ENCODE results near the gene ZNF526.
A peak's percentile ranks its signal among the peaks of the same experiment; 100 is the strongest.

Gene ZNF526

GRCh38 chr19:42176990-42177685, 43.0 kb upstream of the ZNF526 start (continued):
- TF ChIP-seq ZBTB10 (tag by site-specific recombination; IDR thresholded peaks at IDR 0.05), result 0 out of 2 replicates have a peak, but pooled peaks have one; percentile 33
- TF ChIP-seq SP7 (tag by site-specific recombination; IDR thresholded peaks at IDR 0.05), result no peak
- peak; percentile 35; the same call in 1 of the 2 replicates for TF ChIP-seq ZEB2 (tag by site-specific recombination; IDR thresholded peaks at IDR 0.05)
- TF ChIP-seq ZNF544 (tag by site-specific recombination; IDR thresholded peaks at IDR 0.05), result no peak
- no peak for TF ChIP-seq ZNF354C (tag by site-specific recombination; IDR thresholded peaks at IDR 0.05; ENCODE audit: borderline replicate concordance, low read depth)
- peak; percentile 89 for TF ChIP-seq OSR2 (tag by site-specific recombination; IDR thresholded peaks at IDR 0.05)
- TF ChIP-seq SP3 (tag by site-specific recombination; IDR thresholded peaks at IDR 0.05), result no peak
- no peak for TF ChIP-seq ZNF2 (tag by site-specific recombination; IDR thresholded peaks at IDR 0.05)
- no peak for TF ChIP-seq ZNF776 (tag by site-specific recombination; IDR thresholded peaks at IDR 0.05; ENCODE audit: borderline replicate concordance)
- TF ChIP-seq ZBTB8A (tag by site-specific recombination; IDR thresholded peaks at IDR 0.05), result peak; percentile 84
- no peak for TF ChIP-seq ZBTB1 (tag by site-specific recombination; IDR thresholded peaks at IDR 0.05)
- no peak for TF ChIP-seq ZFP69B (tag by site-specific recombination; IDR thresholded peaks at IDR 0.05)
- no peak; the same call in 1 of the 2 replicates for TF ChIP-seq ZNF660 (tag by site-specific recombination; IDR thresholded peaks at IDR 0.05)
- TF ChIP-seq ZNF449 (tag by site-specific recombination; IDR thresholded peaks at IDR 0.05), result 0 out of 2 replicates have a peak, but pooled peaks have one; percentile 58
- TF ChIP-seq ZNF324 (tag by site-specific recombination; IDR thresholded peaks at IDR 0.05), result no peak
- TF ChIP-seq ZSCAN30 (tag by site-specific recombination; IDR thresholded peaks at IDR 0.05), result peak; percentile 98
- no peak for TF ChIP-seq TCF7L2 (IDR thresholded peaks at IDR 0.05; ENCODE audit: borderline replicate concordance, low read depth, low read length)
- TF ChIP-seq ZNF146 (tag by site-specific recombination; IDR thresholded peaks at IDR 0.05), result no peak
- TF ChIP-seq BCL6B (tag by site-specific recombination; IDR thresholded peaks at IDR 0.05), result 0 out of 2 replicates have a peak, but pooled peaks have one; percentile 43
- TF ChIP-seq KLF1 (tag by site-specific recombination; IDR thresholded peaks at IDR 0.05), result no peak
- no peak for TF ChIP-seq ZNF18 (tag by site-specific recombination; IDR thresholded peaks at IDR 0.05)
- no peak for TF ChIP-seq ZNF530 (tag by site-specific recombination; IDR thresholded peaks at IDR 0.05; ENCODE audit: low read depth)
- no peak for TF ChIP-seq ZNF626 (tag by site-specific recombination; IDR thresholded peaks at IDR 0.05)
- TF ChIP-seq ZNF629 (tag by site-specific recombination; IDR thresholded peaks at IDR 0.05), result no peak
- TF ChIP-seq ZNF701 (tag by site-specific recombination; IDR thresholded peaks at IDR 0.05), result no peak
- no peak for TF ChIP-seq FEZF1 (tag by site-specific recombination; IDR thresholded peaks at IDR 0.05)
- TF ChIP-seq KLF17 (tag by site-specific recombination; IDR thresholded peaks at IDR 0.05), result peak; percentile 48; the same call in 1 of the 2 replicates
- no peak for TF ChIP-seq ZNF302 (tag by site-specific recombination; IDR thresholded peaks at IDR 0.05; ENCODE audit: low read depth)
- no peak for TF ChIP-seq ELK4 (IDR thresholded peaks at IDR 0.05; ENCODE audit: borderline replicate concordance, low read depth, low read length)
- no peak for TF ChIP-seq REPIN1 (tag by site-specific recombination; IDR thresholded peaks at IDR 0.05; ENCODE audit: low read depth)
- TF ChIP-seq ZFP3 (tag by site-specific recombination; IDR thresholded peaks at IDR 0.05; ENCODE audit: low read depth), result 0 out of 2 replicates have a peak, but pooled peaks have one; percentile 14
- no peak for TF ChIP-seq TRIM28 (IDR thresholded peaks at IDR 0.05; ENCODE audit: borderline replicate concordance, low read length)

Measured in HEK293 (cell line).